T-helper 1 cell (primary cell): Measurements from ENCODE around the gene ZHX3.

ENCODE experiments used
- DNase-seq, 5 donors: peaks; one replicate each; pipeline ENCODE4 v3.0.0-alpha.2; 2012 to 2020
- total RNA-seq, 4 donors: gene quantifications; one replicate each; lab custom pipeline; 2026; lab: John Stamatoyannopoulos, UW

The ZHX3 gene, protein sequence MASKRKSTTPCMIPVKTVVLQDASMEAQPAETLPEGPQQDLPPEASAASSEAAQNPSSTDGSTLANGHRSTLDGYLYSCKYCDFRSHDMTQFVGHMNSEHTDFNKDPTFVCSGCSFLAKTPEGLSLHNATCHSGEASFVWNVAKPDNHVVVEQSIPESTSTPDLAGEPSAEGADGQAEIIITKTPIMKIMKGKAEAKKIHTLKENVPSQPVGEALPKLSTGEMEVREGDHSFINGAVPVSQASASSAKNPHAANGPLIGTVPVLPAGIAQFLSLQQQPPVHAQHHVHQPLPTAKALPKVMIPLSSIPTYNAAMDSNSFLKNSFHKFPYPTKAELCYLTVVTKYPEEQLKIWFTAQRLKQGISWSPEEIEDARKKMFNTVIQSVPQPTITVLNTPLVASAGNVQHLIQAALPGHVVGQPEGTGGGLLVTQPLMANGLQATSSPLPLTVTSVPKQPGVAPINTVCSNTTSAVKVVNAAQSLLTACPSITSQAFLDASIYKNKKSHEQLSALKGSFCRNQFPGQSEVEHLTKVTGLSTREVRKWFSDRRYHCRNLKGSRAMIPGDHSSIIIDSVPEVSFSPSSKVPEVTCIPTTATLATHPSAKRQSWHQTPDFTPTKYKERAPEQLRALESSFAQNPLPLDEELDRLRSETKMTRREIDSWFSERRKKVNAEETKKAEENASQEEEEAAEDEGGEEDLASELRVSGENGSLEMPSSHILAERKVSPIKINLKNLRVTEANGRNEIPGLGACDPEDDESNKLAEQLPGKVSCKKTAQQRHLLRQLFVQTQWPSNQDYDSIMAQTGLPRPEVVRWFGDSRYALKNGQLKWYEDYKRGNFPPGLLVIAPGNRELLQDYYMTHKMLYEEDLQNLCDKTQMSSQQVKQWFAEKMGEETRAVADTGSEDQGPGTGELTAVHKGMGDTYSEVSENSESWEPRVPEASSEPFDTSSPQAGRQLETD
- 8.7 to 15.3 (median 12.4) reads per million in 4 donors for total RNA-seq

DNA sequence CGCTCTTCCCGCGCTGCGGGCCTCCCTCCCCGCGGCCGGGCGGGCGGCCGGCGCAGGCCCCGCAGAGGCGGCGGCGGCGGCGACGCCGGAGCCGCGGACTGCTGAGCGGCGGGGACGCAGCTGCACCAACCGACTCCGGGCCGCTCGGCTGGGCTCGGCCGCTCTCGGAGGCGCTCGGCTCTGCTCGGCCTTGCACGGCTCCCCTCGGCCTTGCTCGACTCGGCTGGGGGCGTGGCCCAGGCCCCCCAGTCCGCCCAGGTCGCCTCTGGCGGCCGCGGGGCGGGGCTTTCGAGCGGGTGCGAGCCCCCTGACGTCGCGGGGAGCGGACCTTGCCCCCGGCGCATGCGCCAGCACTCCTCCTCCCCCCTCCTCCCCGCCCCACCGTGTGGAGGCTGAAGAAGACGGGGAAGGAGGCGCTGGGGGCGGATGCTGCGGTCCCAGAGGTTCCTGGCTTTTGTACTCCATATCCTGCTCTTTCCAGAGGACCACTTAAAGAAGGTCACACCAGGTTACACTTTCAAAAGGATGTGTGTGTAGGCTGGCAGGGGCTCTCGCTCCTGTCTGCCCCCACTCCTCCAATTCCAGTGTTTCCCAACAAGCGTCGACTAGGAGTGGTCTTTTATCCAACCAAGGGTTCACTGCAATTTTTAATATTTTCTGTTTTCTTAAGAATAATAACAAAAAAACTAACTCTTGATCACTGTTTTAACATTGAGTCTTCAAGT lies at the start of gene ZHX3:
ZHX3 (minus strand) TSS at position 186 of the 725 bp plus-strand sequence. CDS start 112,815 bp downstream, outside the sequence.
- DNase-seq = peak; percentile 88 to 97 (median 96)

DNA sequence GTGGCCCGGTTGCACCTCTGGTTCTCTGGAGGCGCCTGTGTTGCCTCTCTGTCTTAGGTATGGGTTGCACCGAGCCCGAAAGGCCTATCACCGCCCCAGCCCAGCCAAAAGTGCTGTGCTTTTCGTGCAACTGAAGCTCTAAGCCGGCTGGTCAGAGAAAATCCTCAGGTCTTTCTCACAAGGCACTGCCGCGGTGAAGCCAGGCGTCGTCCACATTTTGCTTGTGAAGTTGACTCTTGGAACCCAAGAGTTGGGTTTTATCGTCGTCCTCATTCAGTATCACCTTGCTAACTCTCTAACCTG lies 49.8 kb upstream of the ZHX3 start:
- DNase-seq = no peak

DNA sequence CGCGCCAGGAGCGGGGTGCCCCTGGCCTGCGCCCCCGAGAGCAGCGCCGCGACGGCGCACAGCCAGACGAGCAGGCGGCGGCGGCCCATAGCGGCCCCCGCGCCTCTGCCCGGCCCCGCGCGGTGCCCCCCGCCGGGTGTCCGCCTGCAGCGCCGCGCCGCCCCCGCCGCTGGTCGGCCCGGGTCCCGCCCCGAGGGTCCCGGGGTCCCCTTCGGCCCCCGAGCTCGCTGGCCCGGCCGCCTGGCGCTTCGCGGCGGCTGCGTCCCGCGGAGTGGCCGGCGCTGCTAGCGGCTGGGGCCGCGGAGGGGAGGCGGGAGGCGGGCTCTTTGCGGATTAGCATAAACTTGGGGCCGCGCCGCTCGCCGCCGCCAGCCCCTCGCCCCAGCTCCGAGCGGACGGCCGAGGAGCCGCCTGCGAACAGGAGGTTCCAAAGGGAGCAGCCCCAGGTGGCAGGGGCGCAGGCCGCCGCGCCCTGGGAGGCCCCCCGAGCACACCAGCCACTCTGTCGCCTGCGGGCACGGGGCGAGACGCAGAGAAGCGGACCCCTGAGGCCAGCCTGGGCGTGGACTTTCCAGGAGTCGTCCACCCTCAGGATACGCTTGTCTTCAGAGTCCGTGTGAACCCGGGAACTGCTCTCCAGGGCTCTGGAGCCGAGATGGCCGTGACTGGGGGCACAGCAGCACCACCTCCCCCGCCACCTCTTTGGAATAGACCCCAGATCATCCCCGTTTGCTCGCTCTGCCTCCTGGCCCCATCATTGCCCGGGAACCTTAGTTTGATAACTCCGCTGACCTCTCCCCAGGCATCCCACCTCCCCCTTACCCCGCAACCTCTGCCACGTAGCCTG lies 49.2 kb upstream of the ZHX3 start, which contains the start of gene EMILIN3:
EMILIN3 (minus strand) TSS at position 273 of the 847 bp plus-strand sequence; CDS start at position 89, 184 bp downstream.
- DNase-seq = no peak

- DNase-seq = no peak
These were observed 48.4 kb upstream of the ZHX3 start for GRCh38 chr20:41365777-41366545.

DNA sequence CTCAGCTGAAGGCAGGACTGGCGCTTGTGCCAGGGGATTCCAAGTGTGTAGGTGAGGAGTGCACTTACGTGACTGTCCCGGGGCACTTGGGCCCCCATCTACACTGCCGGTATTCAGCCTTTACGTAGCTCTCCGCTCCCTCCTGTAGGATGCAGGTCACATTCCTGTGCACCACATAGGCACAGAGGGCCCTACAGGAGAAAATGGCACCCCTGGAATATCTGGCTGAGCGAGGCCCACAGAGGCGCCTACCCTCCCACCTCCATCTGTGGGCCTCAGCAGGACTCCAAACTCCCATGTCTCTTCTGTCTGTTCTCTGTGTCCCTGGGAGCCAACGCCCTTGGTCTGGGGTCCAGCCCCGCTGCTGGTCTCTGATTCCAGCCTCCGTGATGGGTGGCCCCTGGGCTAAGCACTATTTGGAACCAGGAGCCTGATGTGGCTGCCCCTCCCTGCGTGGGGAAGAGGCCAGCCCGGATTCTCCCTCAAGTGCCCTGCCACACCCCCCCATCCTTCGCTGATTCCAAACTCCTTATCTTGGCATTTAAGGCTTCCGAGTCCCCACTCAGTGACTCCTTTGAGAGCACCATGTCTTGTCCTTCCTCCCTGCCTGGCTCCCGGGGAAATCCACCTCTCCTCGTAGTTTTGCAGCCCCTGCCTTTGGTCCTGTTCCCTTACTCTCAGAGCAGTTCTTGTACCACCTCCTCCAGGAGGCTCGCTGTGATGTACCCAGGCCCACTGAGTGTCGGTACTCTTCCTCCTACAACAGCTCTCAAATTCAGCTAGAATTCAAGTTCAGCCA lies 47.6 kb upstream of the ZHX3 start:
- no peak for DNase-seq

- DNase-seq = no peak
These were observed 46.8 kb upstream of the ZHX3 start for GRCh38 chr20:41364236-41364855.

DNA sequence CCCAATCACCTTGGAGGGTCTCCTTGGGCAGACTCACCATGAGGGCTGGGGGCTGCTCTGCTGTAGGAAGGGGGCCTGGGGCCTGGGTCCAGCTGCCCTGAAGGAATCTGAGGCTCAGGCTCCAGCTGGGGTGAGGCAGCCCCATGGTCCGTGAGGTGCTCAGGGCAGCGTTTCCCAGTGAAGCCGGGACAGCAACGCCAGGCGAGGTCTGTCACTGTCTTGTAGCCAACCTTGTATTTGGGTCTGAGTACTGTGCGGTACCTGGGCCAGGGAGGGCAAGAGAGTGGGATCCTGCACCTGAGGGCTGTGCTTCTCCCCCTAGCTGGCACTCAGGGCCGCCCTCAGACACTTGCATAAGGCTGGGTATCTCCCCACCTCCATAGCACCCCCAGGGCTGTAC lies 46.1 kb upstream of the ZHX3 start:
- no peak for DNase-seq

DNA sequence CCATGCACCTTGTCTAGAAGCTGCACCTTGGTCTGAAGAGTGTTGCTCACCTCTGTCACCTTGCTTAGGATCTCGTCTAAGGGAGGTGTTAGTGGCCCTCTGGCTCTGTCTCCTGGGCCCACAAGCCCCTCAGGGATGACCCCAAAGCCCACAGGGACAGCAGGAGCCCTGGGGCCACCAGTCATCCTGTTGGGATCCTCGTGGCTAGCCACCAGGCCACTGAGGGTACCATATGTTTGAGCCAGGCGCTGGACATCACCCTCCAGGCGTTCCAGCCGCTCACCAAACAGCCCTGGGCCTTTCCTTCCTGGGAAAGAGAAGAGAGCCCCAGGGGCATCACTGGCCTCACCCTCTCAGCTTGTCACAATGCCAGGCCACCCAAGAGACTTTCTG lies 45.2 kb upstream of the ZHX3 start:
- no peak for DNase-seq

DNA sequence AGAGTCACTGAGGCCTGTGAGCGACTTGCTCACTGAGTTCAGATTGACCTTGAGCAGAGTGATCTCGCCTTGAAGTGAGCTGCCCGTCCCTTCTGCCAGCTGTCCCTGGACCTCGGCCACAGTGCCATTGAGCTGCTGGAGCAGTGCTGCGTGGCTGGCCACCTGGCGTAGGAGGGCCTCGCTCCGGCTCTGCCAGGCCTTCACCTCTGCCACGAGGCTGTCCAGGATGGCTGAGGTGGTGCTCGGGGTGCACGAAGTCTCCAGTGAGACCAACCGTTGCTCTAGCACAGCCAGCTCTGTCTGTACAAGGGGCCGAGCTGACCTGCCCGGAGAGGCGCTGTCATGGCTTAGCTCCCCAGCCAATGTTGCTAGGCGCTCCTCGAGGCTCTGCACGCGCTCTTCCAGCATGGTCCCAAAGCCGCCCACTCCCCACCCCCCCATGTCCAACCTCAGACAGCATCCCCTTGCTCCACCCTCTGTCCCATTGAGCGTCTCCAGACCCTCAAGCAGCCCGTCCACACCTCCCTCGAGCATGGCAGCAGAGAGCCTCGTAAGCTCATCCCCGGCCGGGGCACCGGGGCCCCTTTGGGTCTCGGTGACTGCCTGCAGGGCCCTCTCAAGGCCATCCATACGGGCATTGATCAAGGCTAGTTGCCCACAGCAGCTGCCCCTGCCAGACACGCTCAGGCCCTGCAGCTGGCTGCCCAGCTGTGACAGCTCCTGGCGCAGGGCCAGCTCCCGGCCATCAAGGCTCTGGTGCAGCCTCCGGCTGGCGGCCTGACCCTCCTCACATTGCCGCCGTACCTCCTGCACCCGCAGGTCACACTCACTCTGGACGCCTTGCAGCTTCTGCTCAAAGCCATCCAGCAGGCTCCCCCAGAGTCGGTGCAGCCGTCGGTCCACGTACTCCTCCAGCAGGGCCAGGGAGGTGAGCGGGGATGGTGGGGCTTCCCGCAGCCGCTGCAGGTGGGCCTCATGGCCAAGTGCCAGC lies 44.5 kb upstream of the ZHX3 start:
- DNase-seq = no peak

GRCh38 chr20:41360831-41361756 lies 43.6 kb upstream of the ZHX3 start:
- DNase-seq = no peak

GRCh38 chr20:41359541-41360011 lies 42.0 kb upstream of the ZHX3 start:
- DNase-seq = no peak

GRCh38 chr20:41358717-41359116 lies 41.2 kb upstream of the ZHX3 start:
- DNase-seq = no peak

DNA sequence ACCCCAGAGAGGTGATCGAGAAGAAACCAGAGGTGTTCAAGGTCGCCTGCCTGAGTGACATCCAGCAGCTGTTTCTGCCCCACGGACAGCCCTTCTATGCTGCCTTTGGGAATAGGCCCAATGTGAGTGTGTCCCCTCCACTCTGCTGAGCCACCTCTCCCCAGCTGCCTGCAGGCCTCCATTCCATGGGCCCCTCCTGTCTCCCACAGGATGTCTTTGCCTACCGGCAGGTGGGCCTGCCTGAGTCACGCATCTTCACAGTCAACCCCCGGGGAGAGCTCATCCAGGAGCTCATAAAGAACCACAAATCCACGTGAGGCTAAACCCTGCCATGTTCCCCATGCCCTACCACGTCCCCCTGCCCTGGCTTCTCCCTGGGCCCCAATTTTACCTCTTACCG lies 40.7 kb upstream of the ZHX3 start:
- DNase-seq = no peak

DNA sequence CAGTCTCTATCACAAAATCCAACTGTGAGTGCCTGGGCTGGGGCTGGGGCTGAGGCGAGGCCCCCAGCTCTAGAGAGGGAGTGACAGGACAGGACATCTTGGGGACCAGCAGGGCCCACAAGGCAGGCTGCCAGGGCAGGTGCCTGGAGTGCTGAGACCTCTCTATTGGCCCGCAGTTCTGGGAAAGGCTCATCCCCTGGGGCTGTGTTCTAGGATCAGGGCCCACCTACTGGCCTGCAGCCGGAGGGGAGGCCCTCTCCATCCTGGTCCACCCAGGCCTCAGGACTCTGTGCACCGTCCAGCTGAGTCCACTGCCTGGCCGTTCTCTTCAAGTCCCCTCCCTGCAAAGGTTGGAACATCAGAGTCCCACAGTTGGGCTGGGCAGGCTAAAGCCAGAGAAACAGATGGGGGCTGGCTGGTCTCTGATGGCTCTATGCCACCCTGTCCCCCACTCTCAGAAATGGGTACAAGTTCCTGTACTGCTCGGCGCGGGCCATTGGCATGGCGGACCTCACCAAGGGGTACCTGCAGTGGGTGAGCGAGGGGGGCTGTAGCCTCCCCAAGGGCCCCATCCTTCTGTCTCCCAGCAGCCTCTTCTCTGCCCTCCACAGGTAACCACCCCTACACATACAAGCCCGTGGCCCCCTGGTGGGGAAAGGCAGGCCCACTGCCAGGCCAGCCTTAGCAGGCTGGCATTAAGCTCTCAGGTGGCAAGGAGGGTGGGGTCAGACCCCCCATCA lies 40.1 kb upstream of the ZHX3 start:
- DNase-seq = no peak

DNA sequence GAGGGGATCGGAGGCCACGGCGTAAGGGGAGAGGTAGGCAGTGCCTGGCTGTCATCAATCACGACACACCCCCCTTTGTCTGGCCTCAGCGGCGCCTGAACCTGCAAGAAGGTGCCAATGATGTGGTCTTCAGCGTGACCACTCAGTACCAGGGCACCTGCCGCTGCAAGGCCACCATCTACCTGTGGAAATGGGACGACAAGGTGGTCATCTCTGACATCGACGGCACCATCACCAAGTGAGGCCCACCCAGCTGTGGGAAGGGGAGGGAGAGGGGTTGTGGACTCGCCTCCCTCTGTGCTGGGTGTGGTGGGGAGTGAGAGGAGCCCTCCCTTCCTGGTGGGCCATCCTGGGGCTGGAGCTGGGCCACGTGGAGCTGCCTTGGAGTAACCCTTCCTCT lies 39.4 kb upstream of the ZHX3 start:
- no peak for DNase-seq

GRCh38 chr20:41355598-41356203 lies 38.2 kb upstream of the ZHX3 start:
- no peak for DNase-seq
